HG03342 (cell line): ENCODE measurements around the gene KIAA0513.
"Not testable (repeated sequence)": the region's sequence is repeated elsewhere in the genome, so short reads cannot be mapped to it uniquely, and the experiment has no call there.

Experiments
- ATAC-seq: cut with Tn5 transposase; IDR thresholded peaks from one replicate; pipeline ENCODE4 v1.9.1; 2021; ENCODE audit warnings: mild to moderate bottlenecking, moderate library complexity; ENCODE audit not compliant: unreplicated experiment

KIAA0513 gene

GRCh38 chr16:85027958-85028684 lies 526 bp downstream of the KIAA0513 start:
- ATAC-seq, result peak; percentile 15

- ATAC-seq, result no peak
Measured at GRCh38 chr16:85028685-85029407, 1.3 kb downstream of the KIAA0513 start.

DNA sequence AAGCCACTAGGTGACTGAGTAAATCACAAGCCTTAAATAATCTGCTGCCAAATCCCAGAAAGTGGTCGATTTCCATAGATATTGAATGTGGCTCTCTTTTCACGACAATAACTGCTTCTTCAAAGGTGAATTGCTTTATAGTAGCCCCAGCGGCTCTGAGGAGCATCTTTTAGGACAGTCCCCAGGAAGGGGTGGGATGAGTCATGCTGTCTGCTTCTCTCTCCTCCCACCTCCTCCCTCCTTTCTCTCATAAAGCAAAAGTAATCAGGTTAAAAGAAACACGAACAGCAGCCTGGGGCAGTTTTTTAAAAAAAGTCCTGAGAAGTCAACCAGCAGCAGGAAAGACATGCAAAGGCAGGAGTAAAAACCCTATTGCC lies 1.8 kb downstream of the KIAA0513 start:
- ATAC-seq, result no peak

- ATAC-seq, result no peak
Measured at GRCh38 chr16:85029981-85030401, 2.4 kb downstream of the KIAA0513 start.

GRCh38 chr16:85031451-85031850 lies 3.9 kb downstream of the KIAA0513 start:
- no peak for ATAC-seq

- not testable (repeated sequence) for ATAC-seq
Measured at GRCh38 chr16:85032187-85032586, 4.6 kb downstream of the KIAA0513 start.

DNA sequence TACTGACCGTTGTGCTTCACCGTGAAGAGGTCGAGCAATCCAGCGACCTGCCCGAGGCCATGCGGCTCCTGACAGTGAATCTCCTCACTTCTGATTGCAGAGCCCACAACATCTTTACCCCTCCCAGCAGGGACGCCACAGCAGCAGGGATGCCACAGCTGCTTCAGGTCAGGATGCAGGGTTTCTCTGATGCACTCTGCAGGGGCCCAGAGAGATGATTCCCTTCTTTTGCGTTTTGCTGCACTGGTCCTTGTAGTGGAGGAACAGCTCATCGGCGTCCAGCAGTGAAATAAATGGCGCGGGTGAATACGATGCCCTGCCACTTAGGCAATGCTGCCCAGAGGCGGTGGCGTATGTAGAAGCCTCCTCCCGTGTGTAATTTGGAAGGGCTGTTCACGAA lies 5.6 kb downstream of the KIAA0513 start:
- ATAC-seq, result no peak

DNA sequence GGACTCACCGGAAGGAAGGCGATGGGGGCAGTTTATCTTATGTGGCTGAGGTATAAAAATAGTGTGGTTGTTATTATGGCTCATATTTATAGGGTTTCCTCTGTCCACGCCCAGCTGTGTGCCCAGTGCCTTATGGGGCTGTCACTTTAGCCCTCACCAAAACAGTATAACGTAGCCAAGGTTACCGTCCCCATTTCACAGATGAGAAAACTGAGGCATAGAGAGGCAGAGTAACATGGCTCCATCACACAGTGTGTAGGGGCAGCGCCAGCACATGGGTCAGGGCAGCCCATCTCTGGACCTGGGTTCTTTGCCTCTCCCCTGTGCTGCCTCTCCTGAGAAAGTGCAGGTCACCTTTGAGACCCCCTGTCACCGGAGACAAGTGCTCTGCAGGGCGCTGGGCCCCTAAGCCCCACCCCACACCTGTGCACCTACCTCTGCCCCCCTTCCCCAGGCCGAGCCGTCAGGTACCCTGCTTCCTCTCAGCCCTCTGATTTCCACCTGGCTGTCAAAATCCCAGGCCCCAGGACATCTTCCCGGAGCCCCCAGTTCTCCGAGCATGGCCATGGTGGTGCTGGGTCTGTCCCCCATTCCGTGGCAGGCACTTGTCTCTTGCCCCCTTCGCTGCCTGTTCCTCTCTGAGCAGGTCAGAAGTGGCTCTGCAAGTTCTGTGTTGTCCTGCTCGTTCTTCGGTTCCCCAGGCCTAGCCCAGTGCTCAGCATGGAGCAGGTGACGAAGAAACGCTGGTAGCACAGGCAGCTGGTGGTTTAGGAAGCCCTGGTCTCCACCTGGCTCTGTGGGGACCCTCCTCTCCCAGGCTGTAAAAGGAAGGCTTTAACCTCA lies 7.2 kb downstream of the KIAA0513 start:
- ATAC-seq, result no peak

DNA sequence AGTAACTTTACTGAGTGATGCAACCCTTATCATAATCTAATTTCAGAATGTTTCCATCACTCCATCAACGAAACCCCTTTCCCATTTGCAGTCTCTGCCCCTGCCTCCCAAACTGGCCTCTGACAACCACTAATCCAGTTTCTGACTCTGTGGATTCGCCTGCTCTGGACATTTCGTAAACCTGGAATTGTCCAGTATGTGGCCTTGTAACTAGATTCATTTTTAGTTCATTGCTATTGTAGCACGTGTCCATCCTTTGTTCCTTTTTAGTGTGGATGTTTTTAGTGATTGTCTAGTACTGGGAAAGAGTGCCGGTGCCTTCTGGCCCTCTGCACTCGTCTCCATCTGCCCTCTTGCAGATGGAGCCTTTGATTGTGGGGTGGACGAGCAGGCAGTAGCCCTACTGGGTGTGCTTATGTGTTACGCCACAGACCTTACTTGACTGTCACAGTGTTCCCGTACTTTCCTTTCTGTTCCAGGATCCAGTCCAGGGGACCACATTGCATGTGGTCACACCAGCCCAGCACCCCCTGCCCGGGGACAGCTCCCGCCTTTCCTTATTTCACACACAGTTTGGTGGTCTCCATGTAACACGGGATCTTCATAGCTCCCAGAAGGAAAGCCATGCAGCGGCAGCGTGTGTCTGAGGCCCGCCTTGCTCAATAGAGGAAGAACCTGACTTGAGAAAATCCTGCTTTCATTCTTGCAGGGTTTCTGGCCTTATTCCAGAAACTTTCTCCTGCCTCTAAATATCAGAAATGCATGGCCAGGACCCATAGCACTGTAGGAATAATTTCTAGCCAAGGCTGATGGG lies 8.8 kb downstream of the KIAA0513 start:
- no peak for ATAC-seq

GRCh38 chr16:85037050-85037410 lies 9.4 kb downstream of the KIAA0513 start:
- no peak for ATAC-seq

GRCh38 chr16:85037721-85038120 lies 10.1 kb downstream of the KIAA0513 start:
- no peak for ATAC-seq

GRCh38 chr16:85040685-85041084 lies 13.1 kb downstream of the KIAA0513 start:
- ATAC-seq, result no peak

GRCh38 chr16:85041219-85042166 lies 13.9 kb downstream of the KIAA0513 start:
- no peak for ATAC-seq

DNA sequence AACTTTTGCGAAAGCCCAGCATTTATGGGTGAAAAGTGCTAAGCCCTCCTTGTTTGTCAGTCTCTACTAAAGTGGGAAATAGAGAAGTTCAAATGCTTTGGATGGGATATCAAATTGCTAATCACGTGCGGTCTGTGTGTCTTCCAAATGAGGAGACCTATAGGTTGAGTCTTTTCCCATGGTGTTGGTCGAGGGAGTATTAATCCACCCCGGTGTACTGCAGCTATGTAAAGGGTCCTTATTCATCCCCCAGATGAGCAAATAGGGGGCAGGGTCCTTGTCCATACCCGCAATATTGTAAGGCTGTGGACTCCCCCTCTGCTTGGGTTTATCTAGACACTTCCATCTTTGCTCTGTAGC lies 14.6 kb downstream of the KIAA0513 start:
- ATAC-seq, result no peak

DNA sequence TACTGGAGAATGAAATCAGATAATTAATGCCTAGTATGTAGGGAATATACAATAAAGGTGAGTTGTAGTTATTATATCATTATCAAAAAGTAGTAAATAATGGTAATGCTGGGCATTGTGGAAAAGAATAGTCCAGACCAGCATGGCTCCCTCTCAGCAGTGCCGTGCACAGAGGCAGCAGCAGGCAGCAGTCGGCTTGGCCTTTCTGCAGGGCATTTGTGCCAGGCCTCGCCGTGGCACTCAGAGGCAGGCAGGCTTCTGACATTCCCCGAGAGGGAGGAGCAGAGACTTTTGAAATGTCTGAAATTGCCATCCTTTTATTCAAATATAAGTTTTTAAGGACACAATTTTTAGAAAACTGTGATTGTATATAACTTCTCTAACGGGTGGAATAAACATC lies 15.0 kb downstream of the KIAA0513 start:
- ATAC-seq, result no peak

DNA sequence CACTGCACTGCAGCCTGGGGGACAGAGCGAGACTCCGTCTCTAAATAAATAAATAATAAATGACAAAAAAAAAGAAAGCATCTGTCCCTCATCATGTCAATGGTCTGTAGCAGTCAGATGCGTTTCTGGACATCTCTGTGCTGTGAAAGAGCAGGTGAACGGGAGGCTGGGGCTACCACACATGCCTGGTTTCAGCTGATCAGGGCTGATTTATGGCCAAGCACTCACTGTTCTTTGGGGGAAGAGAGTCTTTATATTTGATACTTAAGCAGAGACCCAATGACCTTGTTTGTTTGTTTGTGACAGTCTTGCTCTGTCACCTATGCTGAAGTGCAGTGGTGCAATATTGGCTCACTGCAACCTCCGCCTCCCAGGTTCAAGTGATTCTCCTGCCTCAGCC lies 17.5 kb downstream of the KIAA0513 start:
- no peak for ATAC-seq

DNA sequence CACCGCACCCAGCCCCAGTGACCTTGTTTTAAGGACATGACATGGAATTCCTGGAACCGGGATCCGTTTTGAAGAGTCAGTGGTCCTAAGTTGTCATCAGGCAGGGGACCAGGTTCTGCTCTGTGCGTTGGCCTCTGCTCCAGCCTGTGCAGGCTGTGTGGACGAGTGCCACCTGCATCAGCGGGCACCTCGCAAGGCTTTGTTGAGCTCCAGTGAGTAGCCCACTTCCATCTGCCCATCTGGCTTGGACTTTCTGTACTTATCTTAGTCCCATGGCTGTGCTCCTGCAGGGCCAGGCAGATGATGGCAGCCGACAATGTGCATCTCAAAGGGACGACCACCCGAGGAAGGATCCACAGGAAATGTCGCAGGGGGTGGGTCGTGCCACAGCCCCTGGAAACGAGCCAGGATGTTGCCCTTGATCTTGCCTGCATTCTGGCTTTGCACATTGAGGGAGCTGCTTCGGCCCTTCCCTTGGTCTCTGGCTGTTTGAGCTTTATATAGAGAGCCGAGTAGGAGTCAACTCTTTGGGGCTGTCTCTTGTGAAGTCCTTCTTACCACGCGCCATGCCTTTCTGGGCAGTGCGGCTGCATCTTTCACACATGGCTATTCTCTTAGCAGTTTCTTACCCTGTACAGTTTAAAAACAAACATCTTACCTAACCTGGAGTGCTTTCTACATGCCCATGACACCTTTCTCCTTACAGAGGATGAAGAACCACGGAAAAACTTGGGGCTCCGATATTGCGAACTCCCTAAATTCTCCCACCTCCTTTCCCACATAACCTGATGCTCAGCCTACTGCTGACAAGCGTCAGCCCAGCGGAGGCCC lies 18.3 kb downstream of the KIAA0513 start:
- no peak for ATAC-seq

DNA sequence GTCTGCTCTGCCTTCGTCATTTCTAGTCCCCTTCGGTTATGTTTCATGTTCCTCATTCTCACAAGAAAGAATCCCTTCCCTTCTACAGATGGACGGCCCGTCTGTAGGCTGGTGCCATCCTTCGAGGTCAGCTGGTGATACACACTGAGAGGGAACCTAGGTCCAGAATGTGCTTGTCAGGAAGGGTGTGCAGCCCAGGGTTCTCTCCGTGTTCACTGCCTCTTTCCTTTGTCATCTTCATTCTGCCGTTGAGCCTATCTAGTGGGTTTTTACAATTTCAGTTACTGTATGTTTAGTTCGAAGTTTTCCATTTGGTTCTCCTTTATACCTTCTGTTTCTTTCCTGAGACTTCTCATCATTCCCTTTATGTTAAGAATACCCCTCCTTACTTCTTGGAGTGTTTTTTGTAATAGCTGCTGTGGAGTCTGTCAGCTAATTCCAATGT lies 18.9 kb downstream of the KIAA0513 start:
- ATAC-seq, result no peak
